Ishikawa (cell line): ENCODE data around the gene NCBP3.

ENCODE experiments used
- CEBPB ChIP-seq: IDR thresholded peaks from 2 replicates; pipeline ENCODE4 v1.6.1; 2012
- CREB1 ChIP-seq: IDR thresholded peaks from 2 replicates; pipeline ENCODE4 v1.6.1; 2012; ENCODE audit warnings: low read depth
- EGR1 ChIP-seq: IDR thresholded peaks from 2 replicates; pipeline ENCODE4 v1.6.1; 2012
- EP300 ChIP-seq: IDR thresholded peaks from 2 replicates; pipeline ENCODE4 v1.6.1; 2012; ENCODE audit warnings: borderline replicate concordance
- FOXM1 ChIP-seq: IDR thresholded peaks from 2 replicates; pipeline ENCODE4 v1.6.1; 2012; ENCODE audit warnings: low read depth, borderline replicate concordance
- RAD21 ChIP-seq: IDR thresholded peaks from 2 replicates; pipeline ENCODE4 v1.6.1; 2012; ENCODE audit warnings: low read depth
- TAF1 ChIP-seq: IDR thresholded peaks from 2 replicates; pipeline ENCODE4 v1.6.1; 2012; ENCODE audit warnings: low read depth, mild to moderate bottlenecking
- TCF12 ChIP-seq: IDR thresholded peaks from 2 replicates; pipeline ENCODE4 v1.6.1; 2012; ENCODE audit warnings: low read depth
- TEAD4 ChIP-seq: IDR thresholded peaks from 2 replicates; pipeline ENCODE4 v1.6.1; 2012
- YY1 ChIP-seq: IDR thresholded peaks from 2 replicates; pipeline ENCODE4 v1.6.1; 2012; ENCODE audit warnings: low read depth
- ZBTB7A ChIP-seq: IDR thresholded peaks from 2 replicates; pipeline ENCODE4 v1.6.1; 2012; ENCODE audit warnings: low read depth
- TF ChIP-seq, protein P1 (sequence below): IDR thresholded peaks from 2 replicates; pipeline ENCODE4 v1.6.1; 2012; ENCODE audit warnings: low read depth, mild to moderate bottlenecking
- TF ChIP-seq, protein P2 (sequence below): IDR thresholded peaks from 2 replicates; pipeline ENCODE4 v1.6.1; 2012

DNA sequence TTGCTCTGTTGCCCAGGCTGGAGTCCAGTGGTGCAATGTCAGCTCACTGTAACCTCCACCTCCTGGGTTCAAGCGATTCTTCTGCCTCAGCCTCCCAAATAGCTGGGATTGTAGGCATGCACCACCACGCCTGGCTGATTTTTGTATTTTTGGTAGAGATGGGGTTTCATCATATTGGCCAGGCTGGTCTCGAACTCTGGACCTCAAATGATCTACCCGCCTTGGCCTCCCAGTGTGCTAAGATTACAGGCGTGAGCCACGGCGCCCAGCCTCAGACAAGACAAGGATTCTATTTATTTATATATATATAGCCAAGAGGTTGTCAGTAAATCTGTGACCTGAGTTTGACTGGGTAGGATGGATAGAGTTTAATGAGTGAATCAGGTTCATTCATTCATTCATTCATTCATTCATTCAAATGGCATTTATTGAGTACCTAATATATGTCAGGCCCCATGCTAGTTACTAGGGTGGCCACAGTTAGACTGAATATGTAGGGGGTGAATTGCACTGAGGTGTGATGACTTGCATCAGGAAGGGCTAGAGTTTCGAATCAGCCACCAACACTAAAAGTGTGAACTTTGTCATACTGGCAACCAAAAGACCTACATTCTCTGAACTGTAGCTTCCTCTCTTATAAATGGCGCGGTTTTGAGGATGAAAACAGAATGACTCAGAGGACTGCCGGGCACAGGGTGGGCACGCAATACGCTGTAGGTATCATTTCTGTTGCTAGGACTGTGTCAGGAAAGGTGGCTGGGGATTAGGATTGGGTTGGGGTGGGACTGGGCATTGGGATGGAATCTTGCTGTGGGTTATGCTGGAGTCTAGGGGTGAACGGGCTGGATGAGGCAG, 82.9 kb downstream of the NCBP3 start:
- TF ChIP-seq EGR1 (no peak), TAF1 (no peak), RAD21 (no peak), CREB1 (no peak), TEAD4 (no peak), EP300 (no peak), CEBPB (no peak), FOXM1 (no peak), YY1 (no peak), TCF12 (no peak), ZBTB7A (no peak)
- TF ChIP-seq, protein P1, sequence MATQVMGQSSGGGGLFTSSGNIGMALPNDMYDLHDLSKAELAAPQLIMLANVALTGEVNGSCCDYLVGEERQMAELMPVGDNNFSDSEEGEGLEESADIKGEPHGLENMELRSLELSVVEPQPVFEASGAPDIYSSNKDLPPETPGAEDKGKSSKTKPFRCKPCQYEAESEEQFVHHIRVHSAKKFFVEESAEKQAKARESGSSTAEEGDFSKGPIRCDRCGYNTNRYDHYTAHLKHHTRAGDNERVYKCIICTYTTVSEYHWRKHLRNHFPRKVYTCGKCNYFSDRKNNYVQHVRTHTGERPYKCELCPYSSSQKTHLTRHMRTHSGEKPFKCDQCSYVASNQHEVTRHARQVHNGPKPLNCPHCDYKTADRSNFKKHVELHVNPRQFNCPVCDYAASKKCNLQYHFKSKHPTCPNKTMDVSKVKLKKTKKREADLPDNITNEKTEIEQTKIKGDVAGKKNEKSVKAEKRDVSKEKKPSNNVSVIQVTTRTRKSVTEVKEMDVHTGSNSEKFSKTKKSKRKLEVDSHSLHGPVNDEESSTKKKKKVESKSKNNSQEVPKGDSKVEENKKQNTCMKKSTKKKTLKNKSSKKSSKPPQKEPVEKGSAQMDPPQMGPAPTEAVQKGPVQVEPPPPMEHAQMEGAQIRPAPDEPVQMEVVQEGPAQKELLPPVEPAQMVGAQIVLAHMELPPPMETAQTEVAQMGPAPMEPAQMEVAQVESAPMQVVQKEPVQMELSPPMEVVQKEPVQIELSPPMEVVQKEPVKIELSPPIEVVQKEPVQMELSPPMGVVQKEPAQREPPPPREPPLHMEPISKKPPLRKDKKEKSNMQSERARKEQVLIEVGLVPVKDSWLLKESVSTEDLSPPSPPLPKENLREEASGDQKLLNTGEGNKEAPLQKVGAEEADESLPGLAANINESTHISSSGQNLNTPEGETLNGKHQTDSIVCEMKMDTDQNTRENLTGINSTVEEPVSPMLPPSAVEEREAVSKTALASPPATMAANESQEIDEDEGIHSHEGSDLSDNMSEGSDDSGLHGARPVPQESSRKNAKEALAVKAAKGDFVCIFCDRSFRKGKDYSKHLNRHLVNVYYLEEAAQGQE: no peak
- TF ChIP-seq, protein P2, sequence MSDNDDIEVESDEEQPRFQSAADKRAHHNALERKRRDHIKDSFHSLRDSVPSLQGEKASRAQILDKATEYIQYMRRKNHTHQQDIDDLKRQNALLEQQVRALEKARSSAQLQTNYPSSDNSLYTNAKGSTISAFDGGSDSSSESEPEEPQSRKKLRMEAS: no peak
